GM18868 (cell line): Measurements from ENCODE around the gene RAMP3.

Experiments used
- ATAC-seq: cut with Tn5 transposase; IDR thresholded peaks from one replicate; pipeline ENCODE4 v1.9.1; 2021; ENCODE audit warnings: mild to moderate bottlenecking, moderate library complexity; ENCODE audit not compliant: unreplicated experiment

RAMP3 gene

DNA sequence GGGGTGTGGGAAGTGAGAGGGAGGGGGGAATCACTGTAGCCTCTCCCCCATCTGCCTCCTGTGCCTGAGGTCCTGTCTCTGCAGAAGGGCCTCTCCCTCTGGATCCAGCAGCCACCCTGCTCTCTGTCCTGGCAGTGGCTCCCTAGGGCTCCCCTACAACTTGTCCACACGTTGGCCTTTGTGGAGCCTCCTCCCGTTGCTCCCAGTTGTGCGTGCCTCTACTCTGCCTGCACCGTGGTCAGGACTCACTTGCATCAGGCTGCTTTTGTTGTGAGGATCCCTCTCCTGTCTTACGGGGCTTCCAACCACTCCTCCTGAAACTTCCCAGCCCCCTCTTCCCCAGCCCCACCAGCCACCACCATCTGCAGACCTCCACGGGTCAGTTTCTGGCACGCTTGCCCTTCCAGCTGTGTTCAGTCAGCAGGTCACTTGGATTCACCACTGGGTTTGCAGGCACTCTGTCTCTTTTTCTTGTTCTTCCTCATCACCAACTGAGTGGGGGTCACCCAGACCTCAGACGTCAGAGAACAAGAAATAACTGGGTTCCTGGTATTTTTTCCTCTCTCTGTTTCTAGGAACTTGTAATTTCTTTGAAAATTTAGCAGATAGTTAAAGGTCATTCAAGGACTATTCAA, 62.3 kb downstream of the RAMP3 start:
- ATAC-seq, result no peak

DNA sequence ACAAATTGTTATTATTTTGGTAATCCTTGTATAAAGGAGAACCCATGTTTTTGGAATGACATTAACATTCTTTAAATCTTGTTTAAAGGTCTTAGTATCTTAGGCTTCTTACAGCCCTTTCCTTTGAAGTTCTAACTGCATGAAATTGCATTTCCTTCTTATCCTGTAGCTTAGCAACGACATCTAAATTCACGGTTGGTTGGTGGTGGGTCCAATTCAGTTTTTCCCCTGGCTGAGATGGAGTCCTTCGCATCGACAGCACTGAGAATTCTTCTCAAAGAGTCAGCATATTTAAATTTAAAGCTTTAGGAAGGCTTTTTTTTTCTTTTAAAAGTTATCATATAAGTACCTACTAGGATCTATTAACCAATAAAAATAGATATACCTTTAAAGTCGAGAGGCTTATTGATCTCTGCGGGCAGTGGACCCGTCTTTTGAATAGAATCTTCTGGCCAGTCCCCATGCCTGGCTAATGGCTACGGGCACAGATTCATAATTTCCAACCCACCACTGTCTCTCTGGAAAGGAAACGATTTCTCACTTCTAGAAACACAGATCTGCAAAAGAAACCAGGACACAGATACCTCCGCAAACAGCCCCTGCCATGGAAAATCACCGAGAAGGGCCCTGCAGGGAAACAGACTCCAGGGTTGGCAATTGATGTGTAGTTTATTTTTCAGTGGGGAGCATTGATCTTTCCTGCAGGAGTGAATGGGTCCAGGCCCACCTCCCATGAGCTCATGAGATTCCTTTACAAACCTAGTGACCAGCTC, 63.4 kb downstream of the RAMP3 start:
- ATAC-seq, result no peak

- no peak for ATAC-seq
Observed at GRCh38 chr7:45221896-45222604, 64.5 kb downstream of the RAMP3 start.

GRCh38 chr7:45223078-45223477, 65.5 kb downstream of the RAMP3 start:
- ATAC-seq, result no peak

DNA sequence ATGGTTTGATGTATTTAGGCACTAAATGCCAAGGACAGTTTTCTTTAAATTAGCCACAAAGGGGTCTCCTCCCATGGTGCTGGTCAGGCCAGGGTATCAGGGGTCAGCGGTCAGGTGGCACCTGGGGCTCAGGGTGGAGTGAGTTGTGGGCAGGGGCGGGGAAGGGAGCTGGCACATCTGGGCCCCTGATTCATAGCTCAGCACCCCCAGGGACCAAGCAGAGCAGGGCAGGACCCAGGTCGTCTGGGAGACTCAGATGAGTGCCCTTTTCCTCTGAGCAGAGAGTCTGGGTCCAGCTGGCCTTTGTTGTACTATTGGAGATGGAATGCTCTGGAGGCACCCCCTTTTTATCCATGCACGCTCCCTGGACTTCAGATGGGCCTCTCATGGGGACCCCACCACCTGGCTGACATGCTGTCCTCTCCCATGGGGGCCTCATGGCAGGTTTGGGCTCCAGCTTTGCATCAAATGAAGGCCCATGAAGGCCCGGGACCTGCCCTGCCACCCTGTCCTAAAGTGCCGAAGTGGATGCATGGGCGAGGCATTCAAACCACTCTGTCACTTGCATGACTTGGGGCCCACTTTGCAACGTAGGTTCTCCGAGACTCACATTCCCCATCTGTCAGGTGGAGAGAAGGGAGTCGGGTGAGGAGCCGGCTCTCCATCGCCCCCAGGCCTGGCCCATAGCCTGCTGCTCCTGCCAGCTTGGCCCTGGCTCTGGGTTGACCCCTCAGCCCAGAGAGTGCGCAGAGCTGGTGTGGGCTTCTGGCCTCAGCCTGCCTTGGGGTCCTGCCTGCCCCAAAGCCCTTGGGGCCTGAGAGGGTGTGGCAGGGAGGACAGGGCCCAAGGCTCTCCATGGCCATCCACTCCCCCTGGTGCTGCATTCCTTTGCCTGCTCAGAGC, 66.4 kb downstream of the RAMP3 start:
- no peak for ATAC-seq

DNA sequence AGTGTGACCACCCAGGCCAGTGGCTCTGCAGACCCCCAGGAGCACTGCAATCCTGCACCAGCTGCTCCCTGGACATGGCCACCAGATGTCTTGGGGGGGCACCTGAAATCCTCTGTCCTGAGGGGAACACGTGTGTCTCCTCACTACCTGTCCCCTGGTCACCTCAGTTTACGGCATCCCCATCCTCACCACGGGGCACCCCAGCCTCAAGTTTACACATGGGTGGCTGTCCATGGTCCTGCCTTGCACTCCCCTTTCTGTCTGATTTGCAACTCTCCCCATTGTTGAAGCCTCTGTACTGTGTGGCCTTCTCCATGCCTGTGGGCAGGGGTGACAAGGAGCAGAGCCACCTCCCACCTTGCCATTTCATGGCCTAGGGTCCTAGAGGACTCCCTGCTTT, 67.2 kb downstream of the RAMP3 start:
- ATAC-seq, result no peak

DNA sequence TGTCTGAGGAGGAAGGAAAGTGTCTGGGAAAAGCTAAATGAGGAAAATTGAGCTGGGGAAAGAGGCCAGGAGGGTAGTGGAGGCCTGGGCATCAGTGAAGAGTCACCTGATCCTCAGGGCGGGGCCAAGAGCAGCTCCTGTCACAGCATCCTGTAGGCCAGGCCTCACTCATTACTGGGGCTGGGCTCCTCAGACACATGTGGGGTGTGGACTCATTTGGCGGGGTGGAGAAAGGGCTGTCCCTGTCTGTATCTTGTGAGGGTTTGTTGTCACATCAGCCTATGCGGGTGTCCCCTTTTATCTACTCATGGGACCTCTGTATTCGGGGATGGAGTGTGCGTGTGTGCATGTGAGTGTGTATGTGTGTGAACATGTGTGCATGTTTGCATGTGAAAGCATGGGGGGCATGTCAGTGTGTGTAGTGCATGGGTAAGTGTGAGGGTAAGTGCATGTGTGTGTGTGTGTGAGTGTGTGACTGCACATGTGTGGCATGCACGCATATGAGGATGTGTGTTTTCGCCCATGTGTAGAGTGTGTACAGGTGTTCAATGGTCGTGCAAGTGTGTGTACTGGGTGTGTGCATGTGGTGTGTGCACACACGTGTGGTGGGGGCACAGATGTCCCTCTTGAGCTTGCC, 67.8 kb downstream of the RAMP3 start:
- ATAC-seq, result no peak

DNA sequence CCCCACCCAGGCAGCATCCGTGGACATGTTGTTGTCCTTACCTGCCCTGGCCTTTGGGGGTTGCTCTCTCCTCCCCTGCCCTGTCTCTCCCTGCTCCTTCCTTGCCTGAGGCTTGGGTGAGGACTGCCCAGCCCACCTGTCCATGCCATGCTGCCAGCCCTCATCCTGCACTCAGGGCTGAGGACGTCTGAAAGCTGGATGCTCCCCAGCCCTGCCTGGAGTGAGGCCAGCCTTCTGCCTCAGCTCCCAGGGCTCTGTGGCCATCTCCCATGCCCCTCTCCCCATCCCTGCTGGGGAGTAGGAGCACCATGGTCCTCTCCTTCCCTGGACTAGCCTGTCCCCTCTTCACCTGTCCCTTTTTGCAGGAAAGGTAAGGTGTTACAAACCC, 68.4 kb downstream of the RAMP3 start:
- ATAC-seq, result no peak

DNA sequence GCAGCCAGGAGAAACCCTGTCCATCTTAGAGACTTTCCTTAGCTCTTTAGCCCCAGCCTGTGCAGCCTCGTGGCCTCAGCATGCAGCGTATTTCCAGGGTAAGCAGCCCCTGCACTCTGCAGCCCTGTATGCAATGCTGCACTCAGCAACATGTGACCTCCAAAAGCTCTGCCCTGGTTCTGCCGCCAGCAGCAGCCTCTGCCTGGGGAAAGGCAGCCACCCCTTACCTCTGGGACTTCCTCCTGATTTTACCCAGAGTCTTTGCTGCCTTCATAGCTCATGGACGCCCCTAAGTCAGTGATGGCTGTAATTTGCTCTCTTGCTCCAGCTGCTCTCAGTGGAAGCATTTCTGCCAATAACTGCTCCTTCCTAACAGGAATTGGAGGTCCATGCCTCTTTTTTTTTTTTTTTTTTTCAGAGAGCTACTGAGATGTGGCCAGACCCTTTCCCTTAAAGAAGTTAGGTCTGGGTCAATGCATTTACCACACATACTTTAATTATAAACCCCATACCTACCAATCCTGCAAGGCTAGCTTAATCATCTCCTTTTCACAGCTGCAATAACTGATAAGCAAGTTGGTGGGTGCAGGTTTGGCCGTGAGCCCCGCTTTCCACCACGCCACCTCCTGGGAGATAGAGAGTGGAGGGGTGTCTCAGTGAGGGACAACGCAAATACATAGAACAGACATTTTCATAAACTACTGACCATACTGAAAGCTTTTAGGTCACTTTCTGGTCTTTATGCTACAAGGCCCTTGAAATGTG, 71.7 kb downstream of the RAMP3 start:
- ATAC-seq, result no peak

GRCh38 chr7:45230083-45230482, 72.5 kb downstream of the RAMP3 start:
- no peak for ATAC-seq

GRCh38 chr7:45230611-45231165, 73.1 kb downstream of the RAMP3 start:
- no peak for ATAC-seq

DNA sequence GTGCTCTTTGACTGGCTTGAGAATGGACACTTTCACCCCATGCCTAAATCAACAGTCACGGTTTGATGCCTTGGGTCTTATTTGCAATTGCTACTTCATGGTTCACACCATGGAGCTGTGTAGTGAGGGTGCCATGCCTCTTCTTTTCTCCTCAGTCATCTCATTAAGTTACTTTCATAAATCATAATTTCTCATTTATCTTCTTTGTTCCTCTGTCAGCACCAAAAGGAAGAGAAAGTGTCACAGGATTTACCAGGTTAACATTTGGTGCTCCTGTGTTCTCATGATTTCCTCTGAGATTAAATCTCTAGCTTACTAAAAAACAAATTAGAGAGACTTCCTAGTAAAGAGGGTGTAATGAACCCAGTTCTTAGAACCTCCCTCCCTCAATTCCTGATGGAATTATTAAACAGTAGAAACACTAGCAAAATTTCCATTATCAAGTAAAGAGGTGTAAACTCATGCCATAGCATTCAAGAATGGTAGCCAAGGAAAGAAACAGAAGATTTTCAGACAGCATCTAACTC, 75.7 kb downstream of the RAMP3 start:
- ATAC-seq, result no peak
